ENCODE data around the gene A2ML1. TPM values are rescaled to one million over a fixed set of nuclear protein-coding genes. Genes with fewer than 3 reads are reported as not detected.
"Not testable (repeated sequence)": the region's sequence is repeated elsewhere in the genome, so short reads cannot be mapped to it uniquely, and the experiment has no call there.

Gene A2ML1
- total RNA-seq, 1 donor = not detected

DNA sequence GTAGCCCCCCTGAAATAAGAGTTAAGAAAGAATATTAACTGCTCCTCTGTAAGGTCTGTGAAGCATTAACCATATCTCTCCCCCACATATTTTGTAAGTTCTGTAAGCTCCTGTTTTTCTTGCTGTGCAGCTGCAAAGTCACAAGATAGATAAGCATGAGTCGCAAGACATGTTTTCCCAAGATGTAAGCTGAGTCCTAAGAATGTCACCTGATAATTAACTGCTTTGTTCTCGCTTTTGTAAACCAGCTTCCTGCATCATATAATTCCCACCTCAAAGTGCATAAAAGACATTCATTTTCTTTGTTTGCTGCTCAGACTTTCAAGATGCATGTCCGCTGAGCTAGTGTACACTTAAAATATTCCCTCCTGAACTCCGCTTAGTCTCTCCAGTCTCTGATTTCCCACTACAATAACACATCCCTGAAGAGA, 64.9 kb downstream of the A2ML1 start:
- TF ChIP-seq, protein P1, sequence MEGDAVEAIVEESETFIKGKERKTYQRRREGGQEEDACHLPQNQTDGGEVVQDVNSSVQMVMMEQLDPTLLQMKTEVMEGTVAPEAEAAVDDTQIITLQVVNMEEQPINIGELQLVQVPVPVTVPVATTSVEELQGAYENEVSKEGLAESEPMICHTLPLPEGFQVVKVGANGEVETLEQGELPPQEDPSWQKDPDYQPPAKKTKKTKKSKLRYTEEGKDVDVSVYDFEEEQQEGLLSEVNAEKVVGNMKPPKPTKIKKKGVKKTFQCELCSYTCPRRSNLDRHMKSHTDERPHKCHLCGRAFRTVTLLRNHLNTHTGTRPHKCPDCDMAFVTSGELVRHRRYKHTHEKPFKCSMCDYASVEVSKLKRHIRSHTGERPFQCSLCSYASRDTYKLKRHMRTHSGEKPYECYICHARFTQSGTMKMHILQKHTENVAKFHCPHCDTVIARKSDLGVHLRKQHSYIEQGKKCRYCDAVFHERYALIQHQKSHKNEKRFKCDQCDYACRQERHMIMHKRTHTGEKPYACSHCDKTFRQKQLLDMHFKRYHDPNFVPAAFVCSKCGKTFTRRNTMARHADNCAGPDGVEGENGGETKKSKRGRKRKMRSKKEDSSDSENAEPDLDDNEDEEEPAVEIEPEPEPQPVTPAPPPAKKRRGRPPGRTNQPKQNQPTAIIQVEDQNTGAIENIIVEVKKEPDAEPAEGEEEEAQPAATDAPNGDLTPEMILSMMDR (IDR thresholded peaks at IDR 0.05; ENCODE audit: insufficient read depth, low read depth, low read length) = no peak
- H3K4me3 ChIP-seq (ENCODE audit: low read depth, low read length) = no peak overlapping the region
- DNase-seq (ENCODE audit: low read depth) = peak; percentile 67

DNA sequence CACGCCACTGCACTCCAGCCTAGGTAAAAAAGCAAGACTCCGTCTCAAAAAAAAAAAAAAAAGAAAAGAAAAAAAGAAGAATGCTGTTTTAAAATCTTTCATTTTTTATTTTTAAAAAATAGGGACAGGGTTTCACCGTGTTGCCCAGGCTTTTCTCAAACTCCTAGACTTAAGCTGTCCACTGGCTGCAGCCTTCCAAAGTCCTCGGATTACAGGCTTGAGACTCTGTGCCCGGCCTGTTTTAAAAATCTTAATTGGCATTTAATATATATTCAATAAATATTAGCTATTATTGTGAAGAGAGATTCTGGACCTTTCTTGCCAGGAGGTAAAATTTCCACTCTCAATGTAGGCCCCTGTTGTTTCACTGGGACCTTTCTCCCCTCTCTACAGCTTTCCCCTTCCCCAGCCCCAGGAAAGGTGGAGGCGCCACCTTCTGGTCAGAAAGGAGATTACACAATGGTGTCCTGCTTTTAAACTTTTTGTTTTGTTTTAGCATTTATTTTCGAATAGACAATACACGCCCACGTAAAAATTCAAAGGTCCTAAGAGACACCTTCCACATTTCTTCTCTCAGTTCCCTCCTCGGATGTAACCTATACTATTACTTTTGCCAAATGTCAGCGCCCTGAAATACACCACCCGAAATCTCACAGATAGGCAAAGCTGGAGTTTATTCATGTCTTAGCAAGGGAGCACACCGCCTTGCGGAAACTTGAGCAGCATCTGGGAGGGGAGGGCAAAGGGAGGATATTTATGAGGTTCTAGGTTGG, 68.1 kb downstream of the A2ML1 start:
- peak; percentile 45 for DNase-seq (ENCODE audit: low read depth)
- peak overlapping the region; percentile 53 for H3K4me3 ChIP-seq (ENCODE audit: low read depth, low read length)
- TF ChIP-seq, protein P1 (IDR thresholded peaks at IDR 0.05; ENCODE audit: insufficient read depth, low read depth, low read length) = peak; percentile 91

DNA sequence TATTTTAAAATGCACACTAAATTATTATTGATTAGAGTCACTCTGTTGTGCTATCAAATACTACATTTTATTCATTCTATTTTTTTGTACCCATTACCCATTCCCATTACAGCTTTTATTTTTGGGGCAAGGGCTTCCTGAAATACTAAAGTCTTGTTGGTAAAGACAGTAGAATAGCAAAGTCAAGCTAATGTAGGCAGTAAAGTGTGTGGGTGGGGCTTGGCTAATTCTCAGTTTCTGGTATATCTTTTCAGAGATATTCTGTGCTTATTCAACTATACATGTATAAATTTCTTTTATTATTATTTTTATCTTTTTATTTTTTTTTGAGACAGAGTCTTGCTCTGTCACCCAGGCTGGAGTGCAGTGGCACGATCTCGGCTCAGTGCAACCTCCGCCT, 69.6 kb downstream of the A2ML1 start:
- no peak overlapping the region for H3K4me3 ChIP-seq (ENCODE audit: low read depth, low read length)
- TF ChIP-seq, protein P1 (IDR thresholded peaks at IDR 0.05; ENCODE audit: insufficient read depth, low read depth, low read length) = no peak
- DNase-seq (ENCODE audit: low read depth) = no peak

GRCh38 chr12:8894378-8894777, 72.0 kb downstream of the A2ML1 start:
- no peak overlapping the region for H3K4me3 ChIP-seq (ENCODE audit: low read depth, low read length)
- DNase-seq (ENCODE audit: low read depth) = peak; percentile 51
- TF ChIP-seq, protein P1 (IDR thresholded peaks at IDR 0.05; ENCODE audit: insufficient read depth, low read depth, low read length) = no peak

GRCh38 chr12:8894986-8895385, 72.6 kb downstream of the A2ML1 start:
- no peak overlapping the region for H3K4me3 ChIP-seq (ENCODE audit: low read depth, low read length)
- TF ChIP-seq, protein P1 (IDR thresholded peaks at IDR 0.05; ENCODE audit: insufficient read depth, low read depth, low read length) = no peak
- DNase-seq (ENCODE audit: low read depth) = no peak

DNA sequence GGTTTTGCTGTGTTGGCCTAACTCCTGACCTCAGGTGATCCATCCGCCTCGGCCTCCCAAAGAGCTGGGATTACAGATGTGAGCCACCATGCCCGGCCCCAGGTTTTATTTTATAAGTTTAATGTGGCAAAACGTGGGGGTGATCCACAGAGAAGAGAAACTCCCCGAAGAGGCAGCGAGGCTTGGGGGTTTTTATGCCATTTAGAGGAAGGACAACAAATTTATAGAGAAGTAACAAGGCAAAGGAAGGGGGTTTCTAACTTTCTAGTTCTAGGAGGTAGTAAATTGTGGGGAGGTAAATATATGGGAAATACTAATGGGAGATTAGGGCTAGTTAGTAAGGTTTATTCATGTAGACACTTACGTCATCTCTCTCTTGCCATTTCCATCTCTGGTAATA, 74.7 kb downstream of the A2ML1 start:
- no peak overlapping the region for H3K4me3 ChIP-seq (ENCODE audit: low read depth, low read length)
- TF ChIP-seq, protein P1 (IDR thresholded peaks at IDR 0.05; ENCODE audit: insufficient read depth, low read depth, low read length) = no peak
- no peak for DNase-seq (ENCODE audit: low read depth)

- no peak for DNase-seq (ENCODE audit: low read depth)
- TF ChIP-seq, protein P1 (IDR thresholded peaks at IDR 0.05; ENCODE audit: insufficient read depth, low read depth, low read length) = no peak
- no peak overlapping the region for H3K4me3 ChIP-seq (ENCODE audit: low read depth, low read length)
These were observed 77.4 kb downstream of the A2ML1 start for GRCh38 chr12:8899830-8900229.

GRCh38 chr12:8902703-8903102, 80.3 kb downstream of the A2ML1 start:
- not testable (repeated sequence) for DNase-seq (ENCODE audit: low read depth); H3K4me3 ChIP-seq (ENCODE audit: low read depth, low read length)
